T-helper 17 cell (primary cell): Measurements from ENCODE around the gene SP140L. TPM values are rescaled to one million over a fixed set of nuclear protein-coding genes. Genes with fewer than 3 reads are reported as not detected.
A peak's percentile ranks its signal among the peaks of the same experiment; 100 is the strongest.
"Not testable (repeated sequence)": the region's sequence is repeated elsewhere in the genome, so short reads cannot be mapped to it uniquely, and the experiment has no call there.

ENCODE experiments used
- ATAC-seq: fragments of 150-1000 bp; cut with Tn5 transposase; 2 replicates; pipeline ENCODE4 v1.10.0; 2021; ENCODE audit warnings: mild to moderate bottlenecking, moderate library complexity
- DNase-seq, 3 donors: peaks; one replicate each; pipeline versions ENCODE4 v3.0.0 to v3.0.0-alpha.2; 2020 to 2021
- H3K9me3 ChIP-seq: one replicate; pipeline ENCODE4 v1.7.0; 2013; ENCODE audit warnings: low read length, mild to moderate bottlenecking; ENCODE audit not compliant: control insufficient read depth, poor library complexity, severe bottlenecking
- H3K27ac Mint-ChIP-seq: one replicate; pipeline ENCODE4 v1.8.0; 2022; ENCODE audit warnings: mild to moderate bottlenecking, moderate library complexity, mixed read lengths
- H3K27me3 Mint-ChIP-seq: one replicate; pipeline ENCODE4 v1.8.0; 2022; ENCODE audit warnings: mixed read lengths
- H3K36me3 Mint-ChIP-seq: one replicate; pipeline ENCODE4 v1.8.0; 2022; ENCODE audit warnings: low read depth, mixed read lengths
- H3K4me1 Mint-ChIP-seq: one replicate; pipeline ENCODE4 v1.8.0; 2022; ENCODE audit warnings: mild to moderate bottlenecking, mixed read lengths
- H3K4me3 Mint-ChIP-seq: one replicate; pipeline ENCODE4 v1.8.0; 2022; ENCODE audit warnings: mild to moderate bottlenecking, moderate library complexity, mixed read lengths
- total RNA-seq, 4 donors: library from RNA in 2 of 4; stranded (reverse) in 2 of 4; gene quantifications; one replicate each; pipeline ENCODE4 v1.2.3 and lab custom pipeline; 2022 to 2026

SP140L gene
- total RNA-seq, 2 donors from 2014 or later: 64.7 to 85.6 TPM

- Mint-ChIP-seq H3K4me3 (peak overlapping the region; percentile 84), H3K27ac (peak overlapping the region; percentile 99), H3K27me3 (no peaks in the 10 kb centered on the region), H3K36me3 (peaks cover 11% of the 10 kb centered on the region), H3K4me1 (peaks cover 63% of the 10 kb centered on the region)
- ATAC-seq (no peak), DNase-seq (no peak)
- no peaks in the 10 kb centered on the region for H3K9me3 ChIP-seq
Measured at GRCh38 chr2:230329946-230330605, 3.1 kb downstream of the SP140L start.

DNA sequence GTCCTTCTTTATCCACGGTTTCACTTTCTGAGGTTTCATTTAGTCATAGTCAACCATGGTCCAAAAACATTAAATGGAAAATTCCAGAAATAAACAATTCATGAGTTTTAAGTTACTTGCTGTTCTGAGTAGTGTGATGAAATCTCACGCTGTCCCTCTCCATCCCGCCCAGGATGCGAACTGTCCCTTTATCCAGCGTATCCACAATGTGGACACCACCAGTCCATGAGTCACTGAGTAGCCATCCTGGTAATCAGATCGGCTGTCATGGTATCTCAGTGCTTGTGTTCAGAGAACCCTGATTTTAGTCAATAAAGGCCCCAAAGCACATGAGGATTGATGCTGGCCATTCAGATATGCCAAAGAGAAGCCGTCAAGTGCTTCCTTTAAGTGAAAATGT is 3.7 kb downstream of the SP140L start:
- H3K9me3 ChIP-seq: no peaks in the 10 kb centered on the region
- Mint-ChIP-seq H3K36me3 (peaks cover 15% of the 10 kb centered on the region), H3K27me3 (no peaks in the 10 kb centered on the region), H3K4me1 (peaks cover 66% of the 10 kb centered on the region), H3K27ac (peak overlapping the region; percentile 99), H3K4me3 (peak overlapping the region; percentile 73)
- ATAC-seq (no peak), DNase-seq (no peak)

GRCh38 chr2:230335461-230335863 is 8.5 kb downstream of the SP140L start:
- Mint-ChIP-seq H3K27me3 (no peaks in the 10 kb centered on the region), H3K4me3 (peak overlapping the region; percentile 77), H3K36me3 (peaks cover 5% of the 10 kb centered on the region), H3K27ac (peak overlapping the region; percentile 88), H3K4me1 (peaks cover 39% of the 10 kb centered on the region)
- no peaks in the 10 kb centered on the region for H3K9me3 ChIP-seq
- DNase-seq: no peak
- no peak for ATAC-seq

DNA sequence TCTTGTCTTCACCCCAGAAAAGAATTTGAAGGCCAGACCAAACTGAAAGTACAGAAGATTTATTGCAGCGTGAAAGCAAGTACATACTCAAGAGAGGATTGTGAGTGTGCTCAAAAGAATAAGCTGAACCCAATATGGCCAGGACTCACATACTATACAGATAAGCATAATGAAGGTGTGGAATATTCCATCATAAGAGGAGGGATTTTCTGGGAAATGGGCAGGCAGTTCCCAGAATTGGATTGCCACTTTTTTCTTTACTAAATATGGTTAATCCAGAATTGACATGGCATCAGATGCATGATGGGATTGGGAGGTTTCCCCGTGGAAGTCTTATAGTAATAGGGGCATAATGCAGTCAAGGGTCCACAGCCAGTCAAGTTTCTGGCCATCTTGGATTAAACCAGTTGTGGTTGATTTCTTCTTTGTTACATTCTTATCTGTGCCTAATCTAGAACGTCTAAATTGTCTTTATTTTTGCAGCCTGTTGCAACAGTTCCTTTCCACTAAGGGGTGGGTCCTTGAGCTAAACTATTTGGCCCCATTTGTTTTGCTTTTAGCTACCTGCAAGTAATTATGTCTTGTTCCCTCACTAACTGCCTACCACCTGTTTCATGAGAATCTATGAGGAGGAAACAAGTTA is 9.0 kb downstream of the SP140L start:
- DNase-seq (no peak), ATAC-seq (no peak)
- H3K36me3 Mint-ChIP-seq: peaks cover 5% of the 10 kb centered on the region
- no peaks in the 10 kb centered on the region for H3K9me3 ChIP-seq
- peaks cover 36% of the 10 kb centered on the region for H3K4me1 Mint-ChIP-seq
- peak overlapping the region; percentile 88 for H3K27ac Mint-ChIP-seq
- H3K4me3 Mint-ChIP-seq: peak overlapping the region; percentile 77
- no peaks in the 10 kb centered on the region for H3K27me3 Mint-ChIP-seq

- H3K27ac Mint-ChIP-seq, H3K9me3 ChIP-seq, H3K4me1 Mint-ChIP-seq, DNase-seq, ATAC-seq, H3K27me3 Mint-ChIP-seq, H3K4me3 Mint-ChIP-seq: not testable (repeated sequence)
- H3K36me3 Mint-ChIP-seq: peaks cover 11% of the 10 kb centered on the region
Measured at GRCh38 chr2:230341936-230342528, 15.0 kb downstream of the SP140L start.

- H3K4me1 Mint-ChIP-seq: peaks cover 11% of the 10 kb centered on the region
- H3K9me3 ChIP-seq, H3K27ac Mint-ChIP-seq, ATAC-seq, DNase-seq, H3K27me3 Mint-ChIP-seq, H3K4me3 Mint-ChIP-seq: not testable (repeated sequence)
- H3K36me3 Mint-ChIP-seq: peaks cover 11% of the 10 kb centered on the region
Measured at GRCh38 chr2:230343041-230343624, 16.1 kb downstream of the SP140L start.

- ATAC-seq (no peak), DNase-seq (no peak)
- H3K27ac Mint-ChIP-seq: no peak overlapping the region
- peaks cover 11% of the 10 kb centered on the region for H3K36me3 Mint-ChIP-seq
- peak overlapping the region; percentile 4 for H3K4me3 Mint-ChIP-seq
- no peaks in the 10 kb centered on the region for H3K27me3 Mint-ChIP-seq
- H3K4me1 Mint-ChIP-seq: peaks cover 13% of the 10 kb centered on the region
- no peaks in the 10 kb centered on the region for H3K9me3 ChIP-seq
Measured at GRCh38 chr2:230343747-230344146, 16.8 kb downstream of the SP140L start.

DNA sequence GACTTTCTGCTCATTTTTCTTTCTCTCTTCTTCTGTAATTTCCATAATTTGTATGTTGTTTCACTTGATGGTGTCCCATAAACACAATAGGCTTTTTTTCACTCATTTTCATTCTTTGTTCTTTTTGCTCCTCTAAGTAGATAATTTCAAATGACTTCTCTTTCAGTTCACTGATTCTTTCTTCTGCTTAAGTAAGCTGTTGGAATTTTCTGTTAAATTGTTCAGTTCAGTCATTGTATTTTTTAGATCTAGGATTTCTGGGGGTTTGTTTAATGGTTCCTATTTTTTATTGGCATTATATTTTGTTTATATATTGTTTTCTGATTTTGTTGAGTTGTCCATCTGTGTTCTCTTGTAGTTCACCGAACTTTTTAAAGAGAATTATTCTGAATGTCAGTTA is 19.5 kb downstream of the SP140L start:
- peaks cover 20% of the 10 kb centered on the region for H3K4me1 Mint-ChIP-seq
- DNase-seq (no peak), ATAC-seq (no peak)
- H3K9me3 ChIP-seq: no peaks in the 10 kb centered on the region
- H3K27me3 Mint-ChIP-seq: no peaks in the 10 kb centered on the region
- peaks cover 16% of the 10 kb centered on the region for H3K36me3 Mint-ChIP-seq
- H3K4me3 Mint-ChIP-seq: no peak overlapping the region
- no peak overlapping the region for H3K27ac Mint-ChIP-seq

DNA sequence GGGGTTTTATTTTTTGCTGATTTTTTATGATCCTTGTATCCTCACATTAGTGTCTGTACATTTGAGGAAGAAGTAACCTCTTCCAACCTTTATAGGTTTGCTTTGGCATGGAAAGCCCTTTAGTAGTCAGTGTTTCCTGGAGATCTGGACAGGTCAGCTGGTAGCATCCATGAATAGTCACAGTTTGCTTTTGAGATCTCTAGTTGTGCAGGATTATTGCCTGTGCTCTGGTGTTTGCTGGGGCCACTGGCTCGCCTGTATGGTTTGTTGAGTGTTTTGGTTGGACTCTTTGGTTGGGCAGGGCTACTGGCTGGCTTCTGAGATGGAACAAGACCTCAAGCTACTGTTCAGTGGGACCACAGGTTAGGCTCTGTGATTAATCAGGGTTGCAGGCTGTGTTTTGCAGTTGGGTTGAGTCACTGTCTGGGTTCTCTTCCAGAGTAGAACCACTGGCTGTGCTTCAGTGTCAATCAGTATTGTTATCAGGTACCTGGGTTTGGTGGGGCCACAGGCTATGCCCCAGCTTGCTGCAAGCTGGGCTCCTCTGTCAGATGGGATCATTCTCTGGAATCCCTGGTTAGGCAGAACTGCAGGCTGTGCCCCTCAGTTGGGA is 20.0 kb downstream of the SP140L start:
- ATAC-seq (no peak), DNase-seq (no peak)
- H3K9me3 ChIP-seq: no peaks in the 10 kb centered on the region
- Mint-ChIP-seq H3K4me3 (no peak overlapping the region), H3K27me3 (no peaks in the 10 kb centered on the region), H3K36me3 (peaks cover 16% of the 10 kb centered on the region), H3K4me1 (peaks cover 20% of the 10 kb centered on the region), H3K27ac (peak overlapping the region; percentile 80)

DNA sequence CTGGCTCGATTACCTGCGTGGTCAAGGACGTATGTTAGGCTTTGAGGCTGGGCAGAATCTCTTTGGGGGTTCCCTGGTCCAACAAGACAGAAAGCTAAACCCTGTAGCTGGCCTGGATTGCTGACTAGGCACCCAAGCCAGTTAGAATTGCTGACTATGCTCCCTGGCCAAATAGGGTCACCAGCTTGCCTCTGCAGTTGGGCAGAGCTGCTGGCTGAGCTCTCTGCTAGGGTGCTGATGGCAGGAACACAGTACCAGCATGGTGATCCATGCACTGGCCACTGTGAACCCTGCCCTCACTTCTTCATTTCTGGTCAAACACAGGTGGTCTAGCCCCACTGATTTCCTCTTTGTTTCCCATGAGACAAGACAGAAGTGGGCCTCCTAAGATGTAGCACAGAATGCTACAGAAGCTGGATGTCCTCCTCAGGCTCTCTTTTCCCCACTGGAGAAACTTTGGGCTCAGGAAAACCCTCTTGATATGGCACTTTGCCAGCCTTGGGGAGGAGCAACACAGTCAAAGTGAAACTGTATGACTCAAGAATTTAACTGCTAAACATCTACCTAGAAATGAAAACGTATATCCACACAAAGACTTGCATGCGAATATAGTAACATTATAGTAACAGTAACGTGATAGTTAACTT is 20.8 kb downstream of the SP140L start:
- no peak for DNase-seq
- Mint-ChIP-seq H3K4me3 (peak overlapping the region; percentile 34), H3K4me1 (peaks cover 19% of the 10 kb centered on the region), H3K27ac (peak overlapping the region; percentile 80), H3K36me3 (peaks cover 15% of the 10 kb centered on the region), H3K27me3 (no peaks in the 10 kb centered on the region)
- no peaks in the 10 kb centered on the region for H3K9me3 ChIP-seq
- peak; percentile 39 for ATAC-seq

GRCh38 chr2:230348787-230349186 is 21.8 kb downstream of the SP140L start:
- DNase-seq (no peak), ATAC-seq (no peak)
- H3K27me3 Mint-ChIP-seq: no peaks in the 10 kb centered on the region
- peaks cover 10% of the 10 kb centered on the region for H3K36me3 Mint-ChIP-seq
- H3K4me1 Mint-ChIP-seq: peaks cover 15% of the 10 kb centered on the region
- H3K4me3 Mint-ChIP-seq: peak overlapping the region; percentile 7
- no peaks in the 10 kb centered on the region for H3K9me3 ChIP-seq
- peak overlapping the region; percentile 80 for H3K27ac Mint-ChIP-seq

- H3K9me3 ChIP-seq: no peaks in the 10 kb centered on the region
- peaks cover 6% of the 10 kb centered on the region for H3K36me3 Mint-ChIP-seq
- DNase-seq: no peak
- H3K4me1 Mint-ChIP-seq: peaks cover 3% of the 10 kb centered on the region
- H3K4me3 Mint-ChIP-seq: no peak overlapping the region
- no peak overlapping the region for H3K27ac Mint-ChIP-seq
- ATAC-seq: no peak
- H3K27me3 Mint-ChIP-seq: no peaks in the 10 kb centered on the region
Measured at GRCh38 chr2:230356084-230356483, 29.1 kb downstream of the SP140L start.

DNA sequence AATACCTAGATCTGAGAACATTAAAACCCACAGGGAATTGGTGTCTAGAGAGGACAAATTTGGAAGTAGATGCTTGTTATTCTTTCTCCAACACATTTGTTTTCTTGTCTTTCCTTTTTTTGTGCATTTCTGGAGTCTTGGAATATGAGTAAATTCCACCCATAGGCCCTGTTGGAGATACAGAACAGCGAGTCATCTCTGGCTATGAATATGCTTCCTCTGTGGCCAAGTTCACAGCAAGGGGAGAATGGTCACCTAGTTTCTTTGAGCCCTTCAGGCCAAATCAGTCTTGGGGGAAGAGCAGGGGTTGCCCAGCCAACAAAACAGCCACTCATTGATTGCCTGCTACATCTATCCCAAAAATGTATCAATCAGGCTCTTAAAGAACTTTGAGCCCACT is 31.3 kb downstream of the SP140L start:
- DNase-seq (no peak), ATAC-seq (no peak)
- Mint-ChIP-seq H3K36me3 (peaks cover 11% of the 10 kb centered on the region), H3K27me3 (no peaks in the 10 kb centered on the region), H3K4me1 (peaks cover 16% of the 10 kb centered on the region), H3K4me3 (no peak overlapping the region), H3K27ac (no peak overlapping the region)
- H3K9me3 ChIP-seq: no peaks in the 10 kb centered on the region
